HCT116 (cell line): ENCODE results near the gene TNRC18. TPM values are rescaled to one million over a fixed set of nuclear protein-coding genes. Genes with fewer than 3 reads are reported as not detected.
"Not testable (repeated sequence)": the region's sequence is repeated elsewhere in the genome, so short reads cannot be mapped to it uniquely, and the experiment has no call there.

Experiments used
- ATAC-seq: fragments of 200-7000 bp; cut with Tn5 transposase; 2 replicates; pipeline ENCODE4 v1.9.1; 2020; ENCODE audit warnings: mild to moderate bottlenecking, moderate library complexity
- BruUV-seq: library from RNA; stranded (reverse); fragments of 400-500 nt; replicated peaks from 2 replicates; lab custom pipeline; 2021; lab: Mats Ljungman, UMichigan
- CTCF ChIA-PET: fragments of 300-600 bp; sonication (Branson Sonifier 250); formaldehyde crosslinking; loops from one replicate; lab custom pipeline; 2021; ENCODE audit warnings: antibody characterized with exemption; lab: Charles Lee
- POLR2A ChIA-PET: fragments of 300-600, 350-600 bp; sonication (Branson Sonifier 250); formaldehyde crosslinking; loops from one replicate; lab custom pipeline; 2021; ENCODE audit warnings: antibody characterized with exemption; lab: Charles Lee
- RAD21 ChIA-PET, 2 experiments: fragments of 300-600 bp; sonication (Branson Sonifier 250); formaldehyde crosslinking; loops; one replicate each; lab custom pipeline; 2023; ENCODE audit warnings: low total read pairs in 2 of 2; ENCODE audit not compliant: uncharacterized antibody in 2 of 2, unreplicated experiment in 2 of 2, low non-redundant PET in 1 of 2; lab: Charles Lee
- DNase-seq: peaks from one replicate; pipeline ENCODE4 v3.0.0-alpha.2; 2010; ENCODE audit warnings: low read depth, low spot score
- H2AFZ ChIP-seq: fragments of 200-600 bp; shearing (Covaris generic), sonication (generic); 2 replicates; pipeline ENCODE4 v1.6.1; 2017; ENCODE audit warnings: low read depth, mixed run types, mixed read lengths, antibody characterized with exemption, low read length; ENCODE audit not compliant: poor library complexity, severe bottlenecking
- H3K27ac ChIP-seq: 2 replicates; pipeline ENCODE4 v1.5.1; 2012; ENCODE audit warnings: low read depth, low read length
- H3K27me3 ChIP-seq: fragments of 200-600 bp; sonication (generic); 2 replicates; pipeline ENCODE4 v1.6.1; 2016; ENCODE audit warnings: mixed run types, low read length, mixed read lengths; ENCODE audit not compliant: insufficient read depth
- H3K36me3 ChIP-seq, 2 experiments: fragments of 200-500 bp in 1 of 2; fragments of 200-600 bp in 1 of 2; sonication (Bioruptor generic) in 1 of 2; sonication (generic) in 1 of 2; 2 replicates each; pipeline versions ENCODE4 v1.5.1 to v1.6.1; 2014 to 2016; ENCODE audit warnings: low read length in 2 of 2, inconsistent platforms in 1 of 2, mixed read lengths in 1 of 2, mixed run types in 1 of 2; ENCODE audit not compliant: insufficient read depth in 2 of 2, control insufficient read depth in 1 of 2
- H3K4me1 ChIP-seq, 2 experiments: fragments of 200-600 bp in 1 of 2; sonication (generic) in 1 of 2; 2 replicates each; pipeline versions ENCODE4 v1.5.1 to v1.6.1; 2012 to 2017; ENCODE audit warnings: low read length in 2 of 2, inconsistent platforms in 1 of 2, mild to moderate bottlenecking in 1 of 2, mixed read lengths in 1 of 2, mixed run types in 1 of 2, moderate library complexity in 1 of 2; ENCODE audit not compliant: insufficient read depth in 2 of 2, control insufficient read depth in 1 of 2
- H3K4me2 ChIP-seq: fragments of 200-600 bp; sonication (generic); 2 replicates; pipeline ENCODE4 v1.6.1; 2017; ENCODE audit warnings: mixed run types, low read length, mixed read lengths
- H3K4me3 ChIP-seq, 2 experiments: fragments of 200-600 bp in 1 of 2; sonication (generic) in 1 of 2; replicated peaks in 1 of 2; 2 replicates each; pipeline ENCODE4 v1.5.1; 2011 to 2016; ENCODE audit warnings: low read length in 2 of 2, control low read depth in 1 of 2, low read depth in 1 of 2, mild to moderate bottlenecking in 1 of 2, mixed read lengths in 1 of 2, mixed run types in 1 of 2
- H3K79me2 ChIP-seq: fragments of 200-600 bp; sonication (generic); 2 replicates; pipeline ENCODE4 v1.6.1; 2017; ENCODE audit warnings: mild to moderate bottlenecking, mixed run types, low read length, moderate library complexity, mixed read lengths; ENCODE audit not compliant: insufficient read depth
- H3K9ac ChIP-seq: fragments of 200-600 bp; sonication (generic); 2 replicates; pipeline ENCODE4 v1.6.1; 2016; ENCODE audit warnings: low read length, mixed read lengths
- H3K9me2 ChIP-seq: fragments of 200-600 bp; sonication (generic), shearing (Covaris generic); 2 replicates; pipeline ENCODE4 v1.6.1; 2017; ENCODE audit warnings: mixed run types, mild to moderate bottlenecking, moderate library complexity; ENCODE audit not compliant: insufficient read depth
- H3K9me3 ChIP-seq, 2 experiments: fragments of 200-500 bp in 1 of 2; fragments of 200-600 bp in 1 of 2; sonication (Bioruptor generic) in 1 of 2; sonication (generic) in 1 of 2; 2 replicates each; pipeline ENCODE4 v1.6.1; 2014 to 2017; ENCODE audit warnings: low read length in 2 of 2, mixed read lengths in 2 of 2, inconsistent platforms in 1 of 2, low read depth in 1 of 2, mild to moderate bottlenecking in 1 of 2, mixed run types in 1 of 2, moderate library complexity in 1 of 2; ENCODE audit not compliant: control insufficient read depth in 1 of 2, insufficient read depth in 1 of 2
- H4K20me1 ChIP-seq: fragments of 200-600 bp; sonication (generic), shearing (Covaris generic); 2 replicates; pipeline ENCODE4 v1.6.1; 2017; ENCODE audit warnings: mixed run types, mild to moderate bottlenecking, moderate library complexity; ENCODE audit not compliant: insufficient read depth
- EGR1 ChIP-seq: IDR thresholded peaks from 2 replicates; pipeline ENCODE4 v1.6.1; 2012; ENCODE audit warnings: low read depth
- ELF1 ChIP-seq: IDR thresholded peaks from 2 replicates; pipeline ENCODE4 v1.6.1; 2012; ENCODE audit warnings: low read depth, borderline replicate concordance
- EZH2 ChIP-seq: fragments of 200-600 bp; sonication (generic); IDR thresholded peaks from 2 replicates; pipeline ENCODE4 v1.6.1; 2017; ENCODE audit warnings: antibody characterized with exemption, mixed run types
- EZH2phosphoT487 ChIP-seq: fragments of 200-600 bp; IDR thresholded peaks from 2 replicates; pipeline ENCODE4 v1.6.1; 2018; ENCODE audit warnings: antibody characterized with exemption, borderline replicate concordance
- FOSL1 ChIP-seq: IDR thresholded peaks from 2 replicates; pipeline ENCODE4 v1.6.1; 2012; ENCODE audit warnings: low read depth
- JUND ChIP-seq: IDR thresholded peaks from 2 replicates; pipeline ENCODE4 v1.6.1; 2012
- POLR2A ChIP-seq: IDR thresholded peaks from 2 replicates; pipeline ENCODE4 v1.7.0; 2011; ENCODE audit warnings: borderline replicate concordance; ENCODE audit not compliant: insufficient read depth, insufficient read length; ENCODE audit errors: extremely low read depth
- POLR2AphosphoS5 ChIP-seq: IDR thresholded peaks from 2 replicates; pipeline ENCODE4 v1.6.1; 2011; ENCODE audit warnings: mild to moderate bottlenecking, low read depth, low read length, moderate library complexity
- RAD21 ChIP-seq: IDR thresholded peaks from 2 replicates; pipeline ENCODE4 v1.6.1; 2012; ENCODE audit warnings: low read depth, mild to moderate bottlenecking
- SIN3A ChIP-seq: IDR thresholded peaks from 2 replicates; pipeline ENCODE4 v1.6.1; 2012; ENCODE audit warnings: low read depth
- SP1 ChIP-seq: IDR thresholded peaks from 2 replicates; pipeline ENCODE4 v1.6.1; 2012; ENCODE audit warnings: low read depth
- SRF ChIP-seq: IDR thresholded peaks from 2 replicates; pipeline ENCODE4 v1.6.1; 2012; ENCODE audit warnings: low read depth
- TCF7L2 ChIP-seq: IDR thresholded peaks from 2 replicates; pipeline ENCODE4 v1.7.0; 2011; ENCODE audit warnings: borderline replicate concordance, inconsistent platforms; ENCODE audit not compliant: insufficient read depth, insufficient read length; ENCODE audit errors: extremely low read depth
- YY1 ChIP-seq: IDR thresholded peaks from 2 replicates; pipeline ENCODE4 v1.6.1; 2011; ENCODE audit warnings: low read length, low read depth, moderate library complexity, mild to moderate bottlenecking; ENCODE audit not compliant: insufficient replicate concordance; ENCODE audit errors: extremely low read depth
- ZFX ChIP-seq: fragments of 450-650 bp; IDR thresholded peaks from 2 replicates; pipeline ENCODE4 v1.6.1; 2017
- ZNF274 ChIP-seq: fragments of 200-500 bp; sonication (Bioruptor generic); IDR thresholded peaks from 2 replicates; pipeline ENCODE4 v1.6.1; 2014; ENCODE audit warnings: mild to moderate bottlenecking, low read depth, low read length, inconsistent platforms
- intact Hi-C: fragments of 100-400 bp; cut with micrococcal nuclease; formaldehyde crosslinking; loops from 2 replicates; pipeline ENCODE4 v1.10.0; 2022
- total RNA-seq: library from RNA; stranded (reverse); gene quantifications from one replicate; pipeline ENCODE4 v1.2.1, GENCODE V29; 2021; ENCODE audit not compliant: unreplicated experiment
- TF ChIP-seq, protein P1 (sequence below): IDR thresholded peaks from 2 replicates; pipeline ENCODE4 v1.6.1; 2011; ENCODE audit warnings: mild to moderate bottlenecking, low read length, moderate library complexity; ENCODE audit not compliant: insufficient replicate concordance; ENCODE audit errors: extremely low read depth
- TF ChIP-seq, protein P2 (sequence below): IDR thresholded peaks from 2 replicates; pipeline ENCODE4 v1.6.1; 2012
- TF ChIP-seq, protein P3 (sequence below), 3 experiments: fragments of 200-600 bp in 1 of 3; sonication (generic) in 1 of 3; IDR thresholded peaks in 2 of 3; conservative IDR thresholded peaks in 1 of 3; 2 replicates each; pipeline ENCODE4 v1.5.1; 2012 to 2017; ENCODE audit warnings: low read depth in 2 of 3, low read length in 2 of 3, antibody characterized with exemption in 1 of 3, borderline replicate concordance in 1 of 3, control low read depth in 1 of 3, mild to moderate bottlenecking in 1 of 3, mixed read lengths in 1 of 3, mixed run types in 1 of 3, moderate library complexity in 1 of 3; ENCODE audit not compliant: insufficient read depth in 1 of 3

The TNRC18 gene
- total RNA-seq, 1 experiment from 2014 or later: 101 TPM

DNA sequence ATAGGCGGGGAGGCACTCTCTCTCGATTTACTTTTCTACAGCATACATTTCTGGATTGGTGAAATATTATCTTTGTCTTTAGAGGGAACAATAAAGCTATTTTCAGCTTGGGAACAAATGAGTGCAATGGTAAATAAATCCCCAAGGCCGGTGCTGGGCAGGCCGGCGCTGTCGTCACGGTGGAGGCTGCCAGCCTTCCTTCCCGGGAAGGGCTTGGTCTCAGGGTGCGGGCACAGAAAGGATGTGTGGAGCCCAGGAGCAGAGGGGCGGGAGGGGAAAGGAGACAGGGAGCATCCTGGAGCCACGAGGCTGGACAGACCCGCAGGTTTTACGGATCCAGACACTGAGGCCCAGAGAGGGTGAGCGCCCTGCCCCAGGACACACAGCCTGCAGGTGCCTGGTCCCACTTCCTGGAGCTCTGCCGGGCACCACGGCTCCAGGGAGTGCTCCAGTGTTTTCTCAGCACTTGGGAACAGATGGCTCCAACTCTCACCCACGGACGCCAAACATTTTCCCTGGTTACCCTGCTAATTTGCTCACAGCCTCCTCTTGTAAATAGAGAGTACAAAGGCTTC is 149.7 kb downstream of the TNRC18 start:
- BruUV-seq, H3K27me3 ChIP-seq, H3K27ac ChIP-seq, H3K9ac ChIP-seq, POLR2A ChIA-PET, H2AFZ ChIP-seq, RAD21 ChIA-PET, H3K4me2 ChIP-seq, H3K9me3 ChIP-seq, H3K9me2 ChIP-seq, CTCF ChIA-PET, H3K79me2 ChIP-seq, H4K20me1 ChIP-seq, H3K4me1 ChIP-seq, intact Hi-C loops, DNase-seq, H3K36me3 ChIP-seq, H3K4me3 ChIP-seq, ATAC-seq: not testable (repeated sequence)

DNA sequence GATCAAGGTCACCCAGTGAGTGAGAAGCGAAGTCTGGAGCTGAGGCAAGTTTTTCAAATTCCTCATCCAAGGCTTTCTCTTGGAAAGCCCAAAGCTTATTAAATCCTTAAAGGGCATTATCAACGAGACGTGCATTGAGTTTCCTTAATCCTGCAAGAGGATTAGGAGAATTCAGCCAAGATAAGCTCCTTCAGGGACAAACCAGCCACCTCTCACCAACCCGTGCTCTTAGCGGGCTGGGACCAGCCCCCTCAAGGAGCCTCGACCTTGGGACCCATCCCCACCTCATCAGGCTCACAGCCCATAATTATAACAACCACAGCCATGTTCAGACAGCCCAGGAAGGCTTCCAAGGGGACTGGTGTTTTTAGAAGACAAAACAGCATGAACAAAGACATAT is 152.8 kb downstream of the TNRC18 start:
- BruUV-seq: no TSS peak
- H3K79me2 ChIP-seq: no peaks in the 10 kb centered on the region
- no peak overlapping the region for H3K4me3 ChIP-seq
- RAD21 ChIA-PET: no interaction called here
- no peak overlapping the region for H3K9ac ChIP-seq
- H3K36me3 ChIP-seq: no peaks in the 10 kb centered on the region
- DNase-seq: no peak
- H3K27me3 ChIP-seq: no peaks in the 10 kb centered on the region
- H3K9me3 ChIP-seq: no peaks in the 10 kb centered on the region
- H3K27ac ChIP-seq: no peak overlapping the region
- CTCF ChIA-PET: no interaction called here
- ATAC-seq: no peak
- no peak overlapping the region for H2AFZ ChIP-seq
- peaks cover 0 to 2% of the 10 kb centered on the region in 2 experiments; a peak in 1 of 4 replicates for H3K4me1 ChIP-seq
- POLR2A ChIA-PET: no interaction called here
- no peaks in the 10 kb centered on the region for H4K20me1 ChIP-seq
- no peaks in the 10 kb centered on the region for H3K9me2 ChIP-seq
- intact Hi-C loops: no loop called here
- no peak overlapping the region for H3K4me2 ChIP-seq
- TF ChIP-seq ZFX (no peak), POLR2A (no peak), YY1 (no peak), EGR1 (no peak), SRF (no peak), FOSL1 (no peak), POLR2AphosphoS5 (no peak), ELF1 (no peak), EZH2 (no peak), SP1 (no peak), RAD21 (no peak), SIN3A (no peak), JUND (no peak), TCF7L2 (no peak), EZH2phosphoT487 (no peak), ZNF274 (no peak)
- TF ChIP-seq, protein P1, sequence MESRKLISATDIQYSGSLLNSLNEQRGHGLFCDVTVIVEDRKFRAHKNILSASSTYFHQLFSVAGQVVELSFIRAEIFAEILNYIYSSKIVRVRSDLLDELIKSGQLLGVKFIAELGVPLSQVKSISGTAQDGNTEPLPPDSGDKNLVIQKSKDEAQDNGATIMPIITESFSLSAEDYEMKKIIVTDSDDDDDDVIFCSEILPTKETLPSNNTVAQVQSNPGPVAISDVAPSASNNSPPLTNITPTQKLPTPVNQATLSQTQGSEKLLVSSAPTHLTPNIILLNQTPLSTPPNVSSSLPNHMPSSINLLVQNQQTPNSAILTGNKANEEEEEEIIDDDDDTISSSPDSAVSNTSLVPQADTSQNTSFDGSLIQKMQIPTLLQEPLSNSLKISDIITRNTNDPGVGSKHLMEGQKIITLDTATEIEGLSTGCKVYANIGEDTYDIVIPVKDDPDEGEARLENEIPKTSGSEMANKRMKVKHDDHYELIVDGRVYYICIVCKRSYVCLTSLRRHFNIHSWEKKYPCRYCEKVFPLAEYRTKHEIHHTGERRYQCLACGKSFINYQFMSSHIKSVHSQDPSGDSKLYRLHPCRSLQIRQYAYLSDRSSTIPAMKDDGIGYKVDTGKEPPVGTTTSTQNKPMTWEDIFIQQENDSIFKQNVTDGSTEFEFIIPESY: no peak
- TF ChIP-seq, protein P2, sequence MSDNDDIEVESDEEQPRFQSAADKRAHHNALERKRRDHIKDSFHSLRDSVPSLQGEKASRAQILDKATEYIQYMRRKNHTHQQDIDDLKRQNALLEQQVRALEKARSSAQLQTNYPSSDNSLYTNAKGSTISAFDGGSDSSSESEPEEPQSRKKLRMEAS: no peak
- TF ChIP-seq, protein P3, sequence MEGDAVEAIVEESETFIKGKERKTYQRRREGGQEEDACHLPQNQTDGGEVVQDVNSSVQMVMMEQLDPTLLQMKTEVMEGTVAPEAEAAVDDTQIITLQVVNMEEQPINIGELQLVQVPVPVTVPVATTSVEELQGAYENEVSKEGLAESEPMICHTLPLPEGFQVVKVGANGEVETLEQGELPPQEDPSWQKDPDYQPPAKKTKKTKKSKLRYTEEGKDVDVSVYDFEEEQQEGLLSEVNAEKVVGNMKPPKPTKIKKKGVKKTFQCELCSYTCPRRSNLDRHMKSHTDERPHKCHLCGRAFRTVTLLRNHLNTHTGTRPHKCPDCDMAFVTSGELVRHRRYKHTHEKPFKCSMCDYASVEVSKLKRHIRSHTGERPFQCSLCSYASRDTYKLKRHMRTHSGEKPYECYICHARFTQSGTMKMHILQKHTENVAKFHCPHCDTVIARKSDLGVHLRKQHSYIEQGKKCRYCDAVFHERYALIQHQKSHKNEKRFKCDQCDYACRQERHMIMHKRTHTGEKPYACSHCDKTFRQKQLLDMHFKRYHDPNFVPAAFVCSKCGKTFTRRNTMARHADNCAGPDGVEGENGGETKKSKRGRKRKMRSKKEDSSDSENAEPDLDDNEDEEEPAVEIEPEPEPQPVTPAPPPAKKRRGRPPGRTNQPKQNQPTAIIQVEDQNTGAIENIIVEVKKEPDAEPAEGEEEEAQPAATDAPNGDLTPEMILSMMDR (IDR thresholded peaks at IDR 0.05 in 2 of 3, conservative IDR thresholded peaks at IDR 0.05 in 1 of 3; ENCODE audit: borderline replicate concordance in 1 of 3, insufficient read depth in 1 of 3, low read depth in 2 of 3, low read length in 2 of 3): no peak
